Measurements from ENCODE around the gene CCDC106. TPM values are rescaled to one million over a fixed set of nuclear protein-coding genes. Genes with fewer than 3 reads are reported as not detected.

CCDC106 gene
- total RNA-seq, 1 donor from 2014 or later = 10.7 TPM

- no peak for DNase-seq (ENCODE audit: low read depth in 2 of 2)
Observed at GRCh38 chr19:55613930-55614710, 33.9 kb upstream of the CCDC106 start.

- no peak for DNase-seq (ENCODE audit: low read depth in 2 of 2)
Observed at GRCh38 chr19:55614711-55615542, 33.1 kb upstream of the CCDC106 start.

DNA sequence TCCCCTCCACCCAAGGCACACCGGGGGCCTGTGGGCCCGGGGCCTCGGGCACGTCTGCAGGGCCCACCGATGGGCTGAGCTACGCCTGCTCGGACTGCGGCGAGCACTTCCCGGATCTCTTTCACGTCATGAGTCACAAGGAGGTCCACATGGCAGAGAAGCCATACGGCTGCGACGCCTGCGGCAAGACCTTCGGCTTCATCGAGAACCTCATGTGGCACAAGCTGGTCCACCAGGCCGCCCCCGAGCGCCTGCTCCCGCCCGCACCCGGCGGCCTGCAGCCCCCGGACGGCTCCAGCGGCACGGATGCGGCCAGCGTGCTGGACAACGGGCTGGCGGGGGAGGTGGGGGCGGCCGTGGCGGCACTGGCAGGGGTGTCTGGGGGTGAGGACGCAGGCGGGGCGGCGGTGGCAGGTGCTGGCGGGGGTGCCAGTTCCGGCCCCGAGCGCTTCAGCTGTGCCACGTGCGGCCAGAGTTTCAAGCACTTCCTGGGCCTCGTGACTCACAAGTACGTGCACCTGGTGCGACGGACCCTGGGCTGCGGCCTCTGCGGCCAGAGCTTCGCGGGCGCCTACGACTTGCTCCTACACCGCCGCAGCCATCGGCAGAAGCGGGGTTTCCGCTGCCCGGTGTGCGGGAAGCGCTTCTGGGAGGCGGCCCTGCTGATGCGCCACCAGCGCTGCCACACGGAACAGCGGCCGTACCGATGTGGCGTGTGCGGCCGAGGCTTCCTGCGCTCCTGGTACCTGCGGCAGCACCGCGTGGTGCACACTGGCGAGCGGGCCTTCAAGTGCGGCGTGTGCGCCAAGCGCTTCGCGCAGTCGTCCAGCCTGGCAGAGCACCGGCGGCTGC, 32.2 kb upstream of the CCDC106 start:
- no peak for DNase-seq (ENCODE audit: low read depth in 2 of 2)

DNA sequence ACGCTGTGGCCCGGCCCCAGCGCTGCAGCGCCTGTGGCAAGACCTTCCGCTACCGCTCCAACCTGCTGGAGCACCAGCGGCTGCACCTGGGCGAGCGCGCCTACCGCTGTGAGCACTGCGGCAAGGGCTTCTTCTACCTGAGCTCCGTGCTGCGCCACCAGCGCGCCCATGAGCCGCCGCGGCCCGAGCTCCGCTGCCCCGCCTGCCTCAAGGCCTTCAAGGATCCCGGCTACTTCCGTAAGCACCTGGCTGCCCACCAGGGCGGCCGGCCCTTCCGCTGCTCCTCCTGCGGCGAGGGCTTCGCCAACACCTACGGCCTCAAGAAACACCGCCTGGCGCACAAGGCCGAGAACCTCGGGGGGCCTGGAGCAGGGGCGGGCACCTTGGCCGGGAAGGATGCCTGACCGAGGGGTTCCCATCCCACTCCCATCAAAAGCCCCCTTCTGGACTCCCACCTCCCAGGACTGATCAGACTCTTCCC, 31.6 kb upstream of the CCDC106 start:
- no peak for DNase-seq (ENCODE audit: low read depth in 2 of 2)

DNA sequence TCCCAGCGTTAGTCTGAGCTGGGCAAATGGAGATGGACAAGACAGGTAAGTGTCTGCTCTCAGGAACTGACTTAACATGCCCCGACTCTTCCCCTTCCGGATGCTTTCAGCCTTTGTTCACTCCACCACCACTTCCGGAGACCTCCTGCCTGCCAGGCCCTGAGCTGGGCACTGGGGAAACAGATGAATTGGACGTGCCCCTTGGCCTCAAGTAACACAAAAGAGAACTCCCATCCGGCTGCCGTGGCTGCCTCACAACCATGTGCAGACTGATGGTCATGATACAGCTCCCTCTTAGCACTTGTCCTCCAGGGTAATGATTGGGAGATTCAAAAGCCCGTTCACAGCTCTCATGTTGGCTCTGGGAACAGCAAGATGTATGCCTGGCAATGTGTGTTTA, 30.6 kb upstream of the CCDC106 start:
- peak; percentile 42 to 65 for DNase-seq (ENCODE audit: low read depth in 2 of 2)

DNA sequence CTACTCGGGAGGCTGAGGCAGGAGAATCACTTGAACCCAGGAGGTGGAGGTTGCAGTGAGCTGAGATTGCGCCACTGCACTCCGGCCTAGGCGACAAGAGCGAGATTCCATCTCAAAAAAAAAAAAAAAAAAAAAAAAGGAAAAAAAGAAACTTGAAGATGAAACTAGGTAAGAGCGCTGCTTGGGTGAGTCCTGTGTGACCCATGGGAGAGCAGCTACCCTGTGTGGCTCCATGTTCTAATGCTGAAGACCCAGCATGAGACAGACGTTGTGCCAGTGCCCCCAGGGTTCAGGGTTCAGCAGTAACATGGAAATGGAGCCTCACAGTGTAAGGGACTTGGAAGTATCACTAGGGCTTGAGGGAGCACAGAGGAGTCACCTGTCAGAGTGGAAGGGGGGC, 29.6 kb upstream of the CCDC106 start:
- DNase-seq (ENCODE audit: low read depth in 2 of 2) = no peak

DNA sequence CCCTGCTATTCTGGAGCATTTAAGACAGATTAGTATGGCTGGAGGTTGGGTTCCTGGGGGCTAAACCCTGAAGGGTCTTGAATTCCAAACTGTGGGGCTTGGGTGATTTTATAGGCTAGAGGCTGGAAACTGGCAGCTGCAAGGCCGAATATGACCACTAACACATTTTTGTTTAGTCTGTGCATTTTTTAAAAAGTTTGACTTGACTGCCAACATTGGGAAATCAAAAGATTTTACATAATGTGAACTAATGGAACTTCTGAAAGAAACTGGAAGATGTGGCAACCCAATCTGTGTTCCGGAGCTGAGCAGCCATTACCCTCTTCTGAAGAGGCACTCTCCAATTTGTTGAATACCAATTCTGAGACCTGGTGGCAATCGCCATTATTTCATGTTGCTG, 28.7 kb upstream of the CCDC106 start:
- DNase-seq (ENCODE audit: low read depth in 2 of 2) = no peak

- DNase-seq (ENCODE audit: low read depth in 2 of 2) = no peak
Observed at GRCh38 chr19:55620410-55621204, 27.4 kb upstream of the CCDC106 start.

- no peak for DNase-seq (ENCODE audit: low read depth in 2 of 2)
Observed at GRCh38 chr19:55621205-55621672, 26.8 kb upstream of the CCDC106 start.

GRCh38 chr19:55621673-55622231, 26.3 kb upstream of the CCDC106 start:
- DNase-seq (ENCODE audit: low read depth in 2 of 2) = no peak

- DNase-seq (ENCODE audit: low read depth in 2 of 2) = no peak
Observed at GRCh38 chr19:55622242-55622969, 25.6 kb upstream of the CCDC106 start.

DNA sequence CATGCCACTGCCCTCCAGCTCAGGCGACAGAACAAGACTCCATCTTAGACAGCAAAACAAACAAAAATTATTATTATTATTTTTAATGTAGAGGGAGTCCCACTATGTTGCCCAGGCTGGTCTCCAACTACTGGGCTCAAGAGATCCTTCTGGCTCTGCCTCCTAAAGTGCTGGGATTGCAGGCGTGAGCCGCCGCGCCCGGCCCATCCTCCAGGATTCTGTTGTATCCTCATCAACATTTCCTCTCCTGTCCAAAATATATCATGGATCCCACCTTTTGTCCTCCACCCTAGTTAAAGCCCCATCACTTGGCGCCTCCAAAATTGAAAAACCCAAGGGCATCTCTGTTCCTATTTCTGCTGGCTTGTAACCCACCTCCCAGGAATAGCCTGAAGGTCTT, 24.9 kb upstream of the CCDC106 start:
- DNase-seq (ENCODE audit: low read depth in 2 of 2) = no peak

GRCh38 chr19:55623561-55623960, 24.5 kb upstream of the CCDC106 start:
- no peak for DNase-seq (ENCODE audit: low read depth in 2 of 2)

DNA sequence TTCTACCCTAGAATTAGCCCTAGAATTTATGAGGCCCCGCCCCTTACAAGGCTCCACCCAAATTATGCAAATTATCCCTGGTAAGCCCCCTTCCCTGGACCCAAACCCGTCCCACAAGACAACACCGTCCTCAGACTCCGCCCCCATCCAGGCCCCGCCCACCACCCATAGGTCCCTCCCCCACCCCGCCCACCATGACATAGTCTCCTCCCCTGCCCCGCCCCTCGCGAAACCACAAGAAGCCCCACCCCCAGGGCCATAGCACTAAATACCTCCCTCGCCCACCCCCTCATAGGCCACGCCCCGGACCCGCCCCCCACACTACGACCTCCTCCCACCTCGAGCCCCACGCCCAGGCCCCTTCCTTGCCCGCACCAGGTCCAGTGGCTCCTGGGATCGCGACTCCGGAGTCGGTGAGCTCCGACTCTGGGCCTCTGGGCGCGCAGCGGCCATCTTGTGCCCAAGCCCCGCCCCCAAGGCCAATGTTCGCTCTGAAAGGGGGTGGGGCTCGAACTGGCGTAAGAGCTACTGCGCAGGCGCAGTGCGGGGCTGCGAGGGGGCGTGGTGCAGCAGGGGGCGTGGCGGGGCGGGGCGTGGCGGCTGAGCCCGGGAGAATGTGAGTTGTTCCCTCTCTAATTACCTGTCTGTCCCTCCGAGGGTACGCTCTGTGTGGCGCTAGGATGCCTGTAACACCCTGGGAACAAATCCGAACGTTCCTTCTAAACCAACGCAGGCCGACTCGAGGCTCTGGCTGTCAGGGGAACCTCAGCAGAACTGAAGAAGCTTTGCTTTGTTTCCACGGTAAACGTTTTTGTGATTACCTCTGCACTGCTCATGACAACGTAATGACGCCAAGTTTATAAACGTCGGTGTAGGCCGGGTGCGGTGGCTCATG, 23.7 kb upstream of the CCDC106 start, which contains the start of gene ZNF784:
ZNF784 (minus strand) TSS at position 458 of the 895 bp plus-strand sequence; CDS start at position 453, 5 bp downstream.
- DNase-seq (ENCODE audit: low read depth in 2 of 2) = peak; percentile 94 to 97

- DNase-seq (ENCODE audit: low read depth in 2 of 2) = no peak
Observed at GRCh38 chr19:55625004-55625326, 23.0 kb upstream of the CCDC106 start.

DNA sequence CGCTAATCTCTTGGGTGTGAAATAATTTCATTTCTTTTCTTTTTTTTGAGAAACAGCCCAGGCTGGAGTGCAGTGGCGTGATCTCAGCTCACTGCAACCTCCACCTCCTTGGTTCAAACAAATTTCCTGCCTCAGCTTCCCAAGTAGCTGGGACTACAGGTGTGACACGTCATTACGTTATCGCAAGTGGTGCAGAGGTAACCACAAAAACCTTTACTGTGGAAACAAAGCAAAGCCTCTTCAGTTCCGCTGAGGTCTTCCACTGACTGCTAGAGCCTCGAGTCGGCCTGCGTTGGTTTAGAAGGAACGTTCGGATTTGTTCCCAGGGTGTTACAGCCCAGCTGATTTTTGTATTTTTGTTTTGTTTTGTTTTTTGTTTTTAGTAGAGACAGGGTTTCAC, 21.7 kb upstream of the CCDC106 start:
- DNase-seq (ENCODE audit: low read depth in 2 of 2) = no peak

DNA sequence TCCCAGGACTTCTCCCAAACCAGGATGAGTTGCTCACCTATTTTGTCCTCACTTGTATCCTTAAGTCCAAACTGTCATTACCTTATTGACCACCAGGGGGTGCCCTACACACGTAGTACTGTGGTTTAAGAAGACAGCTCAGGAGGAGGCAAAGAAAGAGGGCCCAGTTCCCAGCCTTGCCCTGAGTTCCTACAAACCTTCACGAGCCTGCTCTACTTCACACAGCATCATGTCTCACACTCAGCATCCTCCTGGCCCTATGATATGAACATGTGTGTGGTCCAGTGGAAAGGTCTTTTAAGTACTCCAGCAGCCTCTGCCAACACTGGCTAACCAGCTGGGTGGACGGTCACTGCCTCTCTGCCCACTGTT, 15.6 kb upstream of the CCDC106 start:
- DNase-seq (ENCODE audit: low read depth in 2 of 2) = peak; percentile 96

- no peak for DNase-seq (ENCODE audit: low read depth in 2 of 2)
Observed at GRCh38 chr19:55633861-55634260, 14.2 kb upstream of the CCDC106 start.

DNA sequence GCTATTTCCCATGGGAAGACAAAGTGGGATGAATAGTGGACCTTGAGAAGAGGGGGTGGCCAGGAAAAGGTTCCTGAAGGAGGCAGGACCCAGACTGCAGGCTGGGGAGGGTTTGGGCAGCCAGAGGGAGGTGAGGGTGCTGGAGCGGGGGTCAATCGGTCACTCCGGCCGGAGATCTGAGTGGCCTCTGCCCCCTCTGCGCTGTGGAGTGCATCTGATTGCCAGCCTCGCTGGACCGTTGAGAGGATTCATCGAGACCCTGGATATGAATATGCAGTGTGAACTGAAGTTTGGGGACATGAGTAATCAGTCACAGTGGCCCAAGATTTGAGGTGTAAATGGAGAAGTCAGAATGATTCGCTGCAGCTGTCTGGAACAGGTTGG, 12.7 kb upstream of the CCDC106 start:
- no peak for DNase-seq (ENCODE audit: low read depth in 2 of 2)
